Esophagus muscularis mucosa (tissue), 4 donors: ENCODE results near the gene VARS2. TPM values are rescaled to one million over a fixed set of nuclear protein-coding genes. Genes with fewer than 3 reads are reported as not detected.

Source experiments
- DNase-seq: peaks from one replicate; pipeline ENCODE4 v3.0.0-alpha.2; 2017; ENCODE audit errors: extremely low spot score
- H3K27ac ChIP-seq, 4 donors: fragments of 200-600 bp; sonication (generic); replicated peaks in 1 of 4; 1 replicate in 3 of 4; 2 replicates in 1 of 4; pipeline ENCODE4 v1.5.1; 2016 to 2019; ENCODE audit warnings: mild to moderate bottlenecking in 1 of 4
- H3K27me3 ChIP-seq, 4 donors: fragments of 200-600 bp; sonication (generic); one replicate each; pipeline versions ENCODE4 v1.5.1 to v1.6.0; 2016 to 2019
- H3K36me3 ChIP-seq, 4 donors: fragments of 200-600 bp; sonication (generic); one replicate each; pipeline ENCODE4 v1.5.1; 2016 to 2019
- H3K4me1 ChIP-seq, 4 donors: fragments of 200-600 bp; sonication (generic); one replicate each; pipeline ENCODE4 v1.5.1; 2016 to 2019
- H3K4me3 ChIP-seq, 4 donors: fragments of 200-600 bp; sonication (generic); 1 replicate in 2 of 4; 2 replicates in 2 of 4; pipeline ENCODE4 v1.5.1; 2016 to 2019; ENCODE audit warnings: mild to moderate bottlenecking in 4 of 4, moderate library complexity in 1 of 4
- H3K9me3 ChIP-seq, 4 donors: fragments of 200-600 bp; sonication (generic); 1 replicate in 3 of 4; 2 replicates in 1 of 4; pipeline ENCODE4 v1.5.1; 2016 to 2019
- EP300 ChIP-seq: sonication (generic); formaldehyde crosslinking; IDR thresholded peaks from one replicate; pipeline ENCODE4 v1.6.1; 2017; ENCODE audit warnings: antibody characterized with exemption
- POLR2A ChIP-seq: fragments of 450-650 bp; IDR thresholded peaks from one replicate; pipeline ENCODE4 v1.6.1; 2017; ENCODE audit warnings: antibody characterized with exemption, moderate library complexity, mild to moderate bottlenecking, low read depth
- POLR2AphosphoS5 ChIP-seq, 2 donors: sonication (generic); formaldehyde crosslinking; IDR thresholded peaks; one replicate each; pipeline ENCODE4 v1.6.1; 2017; ENCODE audit warnings: antibody characterized with exemption in 2 of 2
- WGBS: methylation state at CpG from one replicate; pipeline ENCODE4 v1.1.5; 2018; 5-methylcytosine and 5-hydroxymethylcytosine counted together
- intact Hi-C: fragments of 100-400 bp; cut with DNase I; formaldehyde crosslinking; loops from one replicate; pipeline ENCODE4 v1.15.1; 2023
- small RNA-seq, 3 donors: library from RNA; depleted of rRNA; stranded (forward); fragments of <200 nt; gene quantifications; one replicate each; pipeline ENCODE3, GENCODE V24; 2016
- total RNA-seq, 4 donors: library from RNA; depleted of rRNA; stranded (reverse); fragments of >200 nt; gene quantifications; one replicate each; pipeline versions ENCODE4 v1.1.0 to v1.2.1, GENCODE V29; 2016
- TF ChIP-seq, protein P1 (sequence below), 3 experiments: fragments of 200-600 bp in 2 of 3; fragments of 450-650 bp in 1 of 3; sonication (generic) in 2 of 3; IDR thresholded peaks; one replicate each; pipeline ENCODE4 v1.5.1; 2017 to 2019; ENCODE audit warnings: antibody characterized with exemption in 3 of 3, mild to moderate bottlenecking in 2 of 3, moderate library complexity in 1 of 3

Gene VARS2
- total RNA-seq, 4 donors from 2014 or later: 6.6 to 16.9 (median 12.6) TPM

DNA sequence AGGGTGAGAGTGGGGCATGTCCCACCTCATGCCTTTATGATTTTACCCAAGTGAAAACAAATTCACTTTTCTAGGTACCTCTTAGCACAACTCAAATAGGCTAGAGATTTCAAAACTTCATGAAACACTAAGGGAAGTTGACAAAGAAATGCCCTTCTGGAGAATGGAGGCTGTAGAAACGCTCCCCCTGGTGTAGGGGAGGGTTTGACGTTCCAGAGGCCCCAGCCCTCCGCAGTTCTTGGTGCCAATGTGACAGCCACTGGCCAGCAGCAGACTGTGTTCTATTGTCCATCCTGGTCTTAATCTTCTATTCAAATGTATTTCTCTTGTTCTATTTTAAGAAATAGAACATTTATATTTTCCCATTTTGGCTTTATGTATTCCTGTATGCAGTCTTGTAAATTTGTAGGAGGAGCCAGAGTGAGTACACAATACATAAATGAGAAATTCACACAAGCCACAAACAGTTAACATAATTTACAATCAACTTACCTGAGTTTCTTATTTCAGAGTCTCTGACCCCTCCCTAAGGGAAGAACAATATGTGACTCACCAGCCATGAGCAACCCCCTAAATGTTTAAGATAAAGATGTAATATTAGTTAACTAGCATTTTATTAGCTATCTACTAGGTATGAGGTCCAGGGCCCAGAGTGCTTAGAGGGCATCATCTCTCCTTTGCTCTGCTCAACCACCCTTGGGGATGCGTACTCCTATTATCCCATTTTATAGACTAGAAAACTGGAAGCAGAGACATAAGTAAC lies 60.6 kb downstream of the VARS2 start:
- 55% methylated on average over 4 of the region's 4 CpGs for WGBS
- intact Hi-C loops: no loop called here
- TF ChIP-seq POLR2AphosphoS5 (IDR thresholded peaks at IDR 0.05) (no peak), POLR2A (no peak), EP300 (no peak)
- TF ChIP-seq, protein P1, sequence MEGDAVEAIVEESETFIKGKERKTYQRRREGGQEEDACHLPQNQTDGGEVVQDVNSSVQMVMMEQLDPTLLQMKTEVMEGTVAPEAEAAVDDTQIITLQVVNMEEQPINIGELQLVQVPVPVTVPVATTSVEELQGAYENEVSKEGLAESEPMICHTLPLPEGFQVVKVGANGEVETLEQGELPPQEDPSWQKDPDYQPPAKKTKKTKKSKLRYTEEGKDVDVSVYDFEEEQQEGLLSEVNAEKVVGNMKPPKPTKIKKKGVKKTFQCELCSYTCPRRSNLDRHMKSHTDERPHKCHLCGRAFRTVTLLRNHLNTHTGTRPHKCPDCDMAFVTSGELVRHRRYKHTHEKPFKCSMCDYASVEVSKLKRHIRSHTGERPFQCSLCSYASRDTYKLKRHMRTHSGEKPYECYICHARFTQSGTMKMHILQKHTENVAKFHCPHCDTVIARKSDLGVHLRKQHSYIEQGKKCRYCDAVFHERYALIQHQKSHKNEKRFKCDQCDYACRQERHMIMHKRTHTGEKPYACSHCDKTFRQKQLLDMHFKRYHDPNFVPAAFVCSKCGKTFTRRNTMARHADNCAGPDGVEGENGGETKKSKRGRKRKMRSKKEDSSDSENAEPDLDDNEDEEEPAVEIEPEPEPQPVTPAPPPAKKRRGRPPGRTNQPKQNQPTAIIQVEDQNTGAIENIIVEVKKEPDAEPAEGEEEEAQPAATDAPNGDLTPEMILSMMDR (IDR thresholded peaks at IDR 0.05): no peak

More for the DNA sequence above, 60.6 kb downstream of the VARS2 start:
- no peak overlapping the region for H3K4me3 ChIP-seq
- no peaks in the 10 kb centered on the region for H3K4me1 ChIP-seq
- H3K36me3 ChIP-seq: no peaks in the 10 kb centered on the region
- no peaks in the 10 kb centered on the region for H3K9me3 ChIP-seq
- H3K27me3 ChIP-seq: peaks cover 0 to 14% (median 0%) of the 10 kb centered on the region in 4 donors
- no peak overlapping the region for H3K27ac ChIP-seq
- DNase-seq: no peak

Small RNA genes lying within 50 kb of the gene (small RNA-seq; reads per million reads assigned to genes)
- gene RF00019: 0 reads per million in 3 donors

Other genes with a start within 250 kb of the VARS2 start
- gene DHX16, start 241.2 kb upstream of the VARS2 start, total RNA-seq: 10 to 100 TPM; 20.3 to 41.1 (median 31.1) TPM
- gene PPP1R18, start 227.6 kb upstream of the VARS2 start, total RNA-seq: 100 to 1,000 TPM in 1 of 4 donors, 10 to 100 TPM in 3; 39.5 to 104 (median 59.8) TPM
- 10 to 100 TPM in 1 of 4 donors, 1 to 10 TPM in 3; 4.6 to 10.2 (median 6.2) TPM for gene NRM, start 223.3 kb upstream of the VARS2 start, total RNA-seq
- gene MDC1, start 197.0 kb upstream of the VARS2 start, total RNA-seq: 10 to 100 TPM; 10.8 to 20.3 (median 13.1) TPM
- gene TUBB, start 193.9 kb upstream of the VARS2 start, total RNA-seq: 100 to 1,000 TPM; 208 to 398 (median 272) TPM
- 100 to 1,000 TPM; 115 to 214 (median 166) TPM for gene FLOT1, start 171.6 kb upstream of the VARS2 start, total RNA-seq
- 10 to 100 TPM in 2 of 4 donors, 1 to 10 TPM in 2; 8.9 to 45.4 (median 11.0) TPM for gene IER3, start 169.7 kb upstream of the VARS2 start, total RNA-seq
- gene DDR1, start 29.7 kb upstream of the VARS2 start, total RNA-seq: 10 to 100 TPM; 10.4 to 37.9 (median 23.3) TPM
- gene GTF2H4, start 6.0 kb upstream of the VARS2 start, total RNA-seq: 10 to 100 TPM in 1 of 4 donors, 1 to 10 TPM in 3; 6.3 to 15.4 (median 8.2) TPM
- 1 to 10 TPM in 1 of 4 donors, not detected in 3; 1.1 TPM for gene SFTA2, start 17.9 kb downstream of the VARS2 start, total RNA-seq
- not detected for gene MUCL3, start 26.7 kb downstream of the VARS2 start, total RNA-seq
- 1 to 10 TPM in 1 of 4 donors, not detected in 3; 2.1 TPM for gene MUC21, start 69.5 kb downstream of the VARS2 start, total RNA-seq
- gene MUC22, start 96.2 kb downstream of the VARS2 start, total RNA-seq: not detected
- gene C6orf15, start 198.3 kb downstream of the VARS2 start, total RNA-seq: not detected
- gene PSORS1C1, start 200.6 kb downstream of the VARS2 start, total RNA-seq: 1 to 10 TPM in 3 of 4 donors, under 1 TPM in 1; 0.34 to 1.2 (median 1.1) TPM
- gene CDSN, start 206.2 kb downstream of the VARS2 start, total RNA-seq: not detected
- not detected for gene PSORS1C2, start 224.8 kb downstream of the VARS2 start, total RNA-seq
- 10 to 100 TPM in 2 of 4 donors, 1 to 10 TPM in 2; 5.8 to 11.6 (median 9.4) TPM for gene CCHCR1, start 243.6 kb downstream of the VARS2 start, total RNA-seq
- gene TCF19, start 244.4 kb downstream of the VARS2 start, total RNA-seq: 1 to 10 TPM; 2.3 to 6.7 (median 5.8) TPM